Activated CD8-positive, alpha-beta T cell treated with anti-CD3 and anti-CD28 coated beads for 36 hours (primary cell): ENCODE measurements around the gene PTPN13. TPM values are rescaled to one million over a fixed set of nuclear protein-coding genes. Genes with fewer than 3 reads are reported as not detected.

Experiments
- ATAC-seq: fragments of 200-7000 bp; cut with Tn5 transposase; one replicate; pipeline ENCODE4 v1.10.0; 2021; ENCODE audit warnings: mild to moderate bottlenecking, moderate library complexity
- CTCF ChIA-PET: fragments of 350-600 bp; sonication (Branson Sonifier 250); formaldehyde crosslinking; loops from one replicate; lab custom pipeline; 2021; ENCODE audit warnings: antibody characterized with exemption; lab: Charles Lee
- POLR2A ChIA-PET: fragments of 350-600 bp; sonication (Branson Sonifier 250); formaldehyde crosslinking; loops from one replicate; lab custom pipeline; 2021; ENCODE audit warnings: antibody characterized with exemption; lab: Charles Lee
- DNase-seq: peaks from one replicate; pipeline ENCODE4 v3.0.0-alpha.2; 2020
- H3K27ac Mint-ChIP-seq: one replicate; pipeline ENCODE4 v1.8.0; 2021; ENCODE audit warnings: mild to moderate bottlenecking, mixed read lengths
- H3K27me3 Mint-ChIP-seq: one replicate; pipeline ENCODE4 v1.8.0; 2021; ENCODE audit warnings: mixed read lengths
- H3K36me3 Mint-ChIP-seq: one replicate; pipeline ENCODE4 v1.8.0; 2021; ENCODE audit warnings: low read depth, mixed read lengths
- H3K4me1 Mint-ChIP-seq: one replicate; pipeline ENCODE4 v1.8.0; 2021; ENCODE audit warnings: low read depth, mixed read lengths
- H3K4me3 Mint-ChIP-seq: one replicate; pipeline ENCODE4 v1.8.0; 2021; ENCODE audit warnings: mild to moderate bottlenecking, moderate library complexity, mixed read lengths
- H3K9me3 Mint-ChIP-seq: one replicate; pipeline ENCODE4 v1.8.0; 2021; ENCODE audit warnings: mixed read lengths
- CTCF ChIP-seq: fragments of 200-600 bp; IDR thresholded peaks from one replicate; pipeline ENCODE4 v1.8.0; 2022; ENCODE audit warnings: antibody characterized with exemption, mild to moderate bottlenecking
- intact Hi-C: fragments of 100-400 bp; cut with micrococcal nuclease; formaldehyde crosslinking; loops from one replicate; pipeline ENCODE4 v1.10.0; 2022
- total RNA-seq, 2 experiments: library from RNA; stranded (reverse); gene quantifications; one replicate each; pipeline ENCODE4 v1.2.3, GENCODE V29; 2021

PTPN13 gene
- total RNA-seq, 2 experiments from 2014 or later = 0.27 to 0.38 TPM

DNA sequence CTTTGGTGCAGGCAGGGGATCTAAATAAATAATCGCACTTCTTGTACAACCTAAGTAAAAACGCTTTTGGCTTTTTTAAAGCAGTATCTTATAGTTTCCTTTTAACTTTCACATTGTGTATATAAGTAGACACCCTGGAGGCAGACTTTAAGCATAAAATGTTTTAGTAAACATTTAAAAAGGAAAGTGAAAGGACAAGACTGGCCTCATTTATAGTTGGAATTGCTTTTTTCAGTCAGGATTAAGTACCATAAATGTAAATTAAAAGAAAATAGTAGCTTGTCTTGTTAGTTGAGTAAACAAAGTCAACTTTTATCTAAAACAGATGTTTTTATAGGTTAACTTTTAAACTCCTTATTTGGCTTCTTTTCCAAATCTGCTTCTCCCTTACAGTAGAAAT lies 39.7 kb downstream of the PTPN13 start:
- DNase-seq = no peak
- ChIA-PET CTCF (interaction anchor here (1.6 kb wide), 1 partner anchor 138 kb away, joined by 4 read pairs; no protein-coding TSS in a partner anchor), POLR2A (no interaction called here)
- Mint-ChIP-seq H3K4me3 (no peak overlapping the region), H3K9me3 (peaks cover 3% of the 10 kb centered on the region), H3K27ac (no peak overlapping the region), H3K36me3 (no peaks in the 10 kb centered on the region), H3K27me3 (no peaks in the 10 kb centered on the region), H3K4me1 (no peaks in the 10 kb centered on the region)
- intact Hi-C loops = no loop called here
- no peak for ATAC-seq
- no peak for TF ChIP-seq CTCF

DNA sequence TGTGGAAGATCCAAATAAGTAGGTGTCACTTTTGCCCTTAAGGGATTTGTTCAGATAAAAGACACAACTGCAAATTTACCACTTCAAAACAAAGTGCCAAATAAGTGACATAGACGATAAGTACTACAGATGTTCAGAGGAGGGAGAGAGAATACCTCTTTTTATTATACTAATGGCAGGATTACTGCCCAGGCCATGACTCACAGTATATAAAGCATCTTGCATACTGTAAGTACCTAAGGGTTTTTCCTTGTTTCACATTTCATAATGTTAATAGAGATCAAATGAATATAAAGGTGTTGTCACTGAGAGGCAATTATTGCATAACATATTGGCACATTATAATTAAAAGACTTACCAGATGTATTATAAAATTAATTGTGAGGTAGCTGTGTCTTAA lies 46.4 kb downstream of the PTPN13 start:
- Mint-ChIP-seq H3K4me3 (no peak overlapping the region), H3K27me3 (no peaks in the 10 kb centered on the region), H3K27ac (no peak overlapping the region), H3K4me1 (no peaks in the 10 kb centered on the region), H3K36me3 (no peaks in the 10 kb centered on the region), H3K9me3 (peaks cover 3% of the 10 kb centered on the region)
- ATAC-seq (no peak), DNase-seq (no peak)
- CTCF ChIA-PET = no interaction called here
- no peak for TF ChIP-seq CTCF
- intact Hi-C loops = loop anchor here (10.0 kb wide), 1 partner anchor 254 kb away; the partner anchor contains the start of gene C4orf36
- POLR2A ChIA-PET = no interaction called here

DNA sequence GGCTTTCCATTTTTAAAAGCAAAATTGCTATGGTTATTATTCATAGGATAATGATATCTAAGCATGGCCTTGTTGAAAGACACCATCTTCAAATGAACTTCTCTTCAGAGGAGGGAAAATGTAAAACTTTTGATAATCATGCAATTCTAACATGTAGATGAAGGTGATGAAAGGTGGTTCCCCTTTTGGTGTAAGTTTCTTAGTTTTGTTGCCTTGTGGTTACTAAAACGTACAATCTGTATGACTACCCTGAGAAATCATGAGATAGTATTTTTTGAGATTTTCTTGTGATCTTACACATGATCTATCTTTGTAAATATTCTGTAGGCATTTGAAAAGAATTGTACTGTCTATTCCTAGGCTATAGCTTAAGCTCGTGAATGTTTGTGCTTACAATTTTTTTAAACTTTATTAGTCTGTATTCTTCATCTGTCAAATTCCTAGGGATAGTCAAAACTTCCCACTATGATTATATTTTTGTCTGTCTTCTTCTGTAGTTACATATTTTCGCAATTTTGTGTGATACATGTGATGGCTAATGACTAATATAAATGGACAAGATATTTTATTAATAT lies 47.5 kb downstream of the PTPN13 start:
- H3K4me1 Mint-ChIP-seq = no peaks in the 10 kb centered on the region
- no peak overlapping the region for H3K27ac Mint-ChIP-seq
- DNase-seq (no peak), ATAC-seq (no peak)
- peaks cover 3% of the 10 kb centered on the region for H3K9me3 Mint-ChIP-seq
- intact Hi-C loops = loop anchor here (10.0 kb wide), 1 partner anchor 253 kb away; the partner anchor contains the start of gene C4orf36
- CTCF ChIA-PET = no interaction called here
- TF ChIP-seq CTCF = no peak
- POLR2A ChIA-PET = no interaction called here
- H3K27me3 Mint-ChIP-seq = no peaks in the 10 kb centered on the region
- H3K36me3 Mint-ChIP-seq = no peaks in the 10 kb centered on the region
- H3K4me3 Mint-ChIP-seq = no peak overlapping the region

- Mint-ChIP-seq H3K36me3 (no peaks in the 10 kb centered on the region), H3K4me3 (no peak overlapping the region), H3K27me3 (no peaks in the 10 kb centered on the region), H3K27ac (no peak overlapping the region), H3K4me1 (no peaks in the 10 kb centered on the region), H3K9me3 (peaks cover 3% of the 10 kb centered on the region)
- TF ChIP-seq CTCF = no peak
- ChIA-PET POLR2A (interaction anchor here (0.7 kb wide), 1 partner anchor 1201 kb away, joined by 3 read pairs; no protein-coding TSS in a partner anchor), CTCF (interaction anchor here (0.7 kb wide), 1 partner anchor 79 kb away, joined by 3 read pairs; no protein-coding TSS in a partner anchor)
- DNase-seq (no peak), ATAC-seq (no peak)
- intact Hi-C loops = loop anchor here (10.0 kb wide), 1 partner anchor 250 kb away; the partner anchor contains the start of gene C4orf36
These were observed 50.8 kb downstream of the PTPN13 start for GRCh38 chr4:86644892-86645291.

GRCh38 chr4:86652332-86652932 lies 58.3 kb downstream of the PTPN13 start:
- Mint-ChIP-seq H3K4me1 (no peaks in the 10 kb centered on the region), H3K9me3 (peaks cover 17% of the 10 kb centered on the region), H3K27me3 (no peaks in the 10 kb centered on the region), H3K27ac (no peak overlapping the region), H3K4me3 (no peak overlapping the region), H3K36me3 (no peaks in the 10 kb centered on the region)
- no peak for TF ChIP-seq CTCF
- ChIA-PET POLR2A (no interaction called here), CTCF (no interaction called here)
- no peak for ATAC-seq
- DNase-seq = no peak
- intact Hi-C loops = no loop called here
